GM19324 (cell line): ENCODE results near the gene GDF7.
A peak's percentile ranks its signal among the peaks of the same experiment; 100 is the strongest.

Experiments used
- ATAC-seq: cut with Tn5 transposase; IDR thresholded peaks from one replicate; pipeline ENCODE4 v1.9.1; 2021; ENCODE audit warnings: mild to moderate bottlenecking, moderate library complexity; ENCODE audit not compliant: unreplicated experiment, low FRiP score

The GDF7 gene

GRCh38 chr2:20657522-20658235, 9.3 kb upstream of the GDF7 start:
- ATAC-seq = no peak

- no peak for ATAC-seq
Measured at GRCh38 chr2:20660506-20661420, 6.2 kb upstream of the GDF7 start.

GRCh38 chr2:20661421-20662307, 5.3 kb upstream of the GDF7 start:
- ATAC-seq = peak; percentile 44

GRCh38 chr2:20662308-20662937, 4.5 kb upstream of the GDF7 start:
- no peak for ATAC-seq

GRCh38 chr2:20663196-20664070, 3.5 kb upstream of the GDF7 start:
- ATAC-seq = no peak

- ATAC-seq = no peak
Measured at GRCh38 chr2:20664071-20664390, 2.9 kb upstream of the GDF7 start.

- no peak for ATAC-seq
Measured at GRCh38 chr2:20664431-20665242, 2.3 kb upstream of the GDF7 start.

- ATAC-seq = no peak
Measured at GRCh38 chr2:20665243-20666004, 1.5 kb upstream of the GDF7 start.

GRCh38 chr2:20666005-20666303, 990 bp upstream of the GDF7 start:
- ATAC-seq = no peak

- no peak for ATAC-seq
Measured at GRCh38 chr2:20667151-20667530, 197 bp downstream of the GDF7 start.

- no peak for ATAC-seq
Measured at GRCh38 chr2:20667531-20668401, 822 bp downstream of the GDF7 start.

- no peak for ATAC-seq
Measured at GRCh38 chr2:20668451-20668850, 1.5 kb downstream of the GDF7 start.

GRCh38 chr2:20668871-20669475, 2.0 kb downstream of the GDF7 start:
- no peak for ATAC-seq

GRCh38 chr2:20669562-20670314, 2.8 kb downstream of the GDF7 start:
- ATAC-seq = no peak

GRCh38 chr2:20670315-20671035, 3.5 kb downstream of the GDF7 start:
- no peak for ATAC-seq
